MCF 10A (cell line): Measurements from ENCODE around the gene CYP27C1. TPM values are rescaled to one million over a fixed set of nuclear protein-coding genes. Genes with fewer than 3 reads are reported as not detected.
"Not testable (repeated sequence)": the region's sequence is repeated elsewhere in the genome, so short reads cannot be mapped to it uniquely, and the experiment has no call there.

ENCODE experiments used
- BruUV-seq: library from RNA; stranded (reverse); fragments of 400-500 nt; replicated peaks from 2 replicates; lab custom pipeline; 2021; lab: Mats Ljungman, UMichigan
- CTCF ChIA-PET: fragments of 300-600 bp; sonication (Branson Sonifier 250); formaldehyde crosslinking; extraction: SDS; loops from one replicate; lab custom pipeline; 2021; ENCODE audit warnings: antibody characterized with exemption, inconsistent platforms; lab: Yijun Ruan, JAX
- POLR2A ChIA-PET: fragments of 300-600, 350-650 bp; sonication (Branson Sonifier 250); formaldehyde crosslinking; extraction: SDS; loops from one replicate; lab custom pipeline; 2020; ENCODE audit warnings: antibody characterized with exemption, inconsistent platforms; lab: Yijun Ruan, JAX
- DNase-seq: peaks from one replicate; pipeline ENCODE4 v3.0.0-alpha.2; 2018; ENCODE audit not compliant: unreplicated experiment
- H3K27ac Mint-ChIP-seq: one replicate; pipeline ENCODE4 v1.8.0; 2022; ENCODE audit warnings: mild to moderate bottlenecking, low read depth, mixed read lengths; ENCODE audit not compliant: unreplicated experiment
- H3K27me3 Mint-ChIP-seq: one replicate; pipeline ENCODE4 v1.8.0; 2022; ENCODE audit warnings: mixed read lengths; ENCODE audit not compliant: insufficient read depth, unreplicated experiment
- H3K36me3 Mint-ChIP-seq: one replicate; pipeline ENCODE4 v1.8.0; 2022; ENCODE audit warnings: mild to moderate bottlenecking, moderate library complexity, mixed read lengths; ENCODE audit not compliant: insufficient read depth, unreplicated experiment
- H3K4me1 Mint-ChIP-seq: one replicate; pipeline ENCODE4 v1.8.0; 2022; ENCODE audit warnings: mixed read lengths; ENCODE audit not compliant: insufficient read depth, unreplicated experiment
- H3K4me3 Mint-ChIP-seq: one replicate; pipeline ENCODE4 v1.8.0; 2022; ENCODE audit warnings: mild to moderate bottlenecking, moderate library complexity, mixed read lengths; ENCODE audit not compliant: unreplicated experiment
- H3K9me3 Mint-ChIP-seq: one replicate; pipeline ENCODE4 v1.8.0; 2022; ENCODE audit warnings: mixed read lengths; ENCODE audit not compliant: unreplicated experiment
- CTCF ChIP-seq: fragments of 200-600 bp; IDR thresholded peaks from one replicate; pipeline ENCODE4 v1.8.0; 2022; ENCODE audit warnings: antibody characterized with exemption, mild to moderate bottlenecking; ENCODE audit not compliant: unreplicated experiment
- intact Hi-C: fragments of 100-400 bp; cut with micrococcal nuclease; formaldehyde crosslinking; loops from 2 replicates; pipeline ENCODE4 v1.14.1; 2022
- total RNA-seq: library from RNA; stranded (reverse); gene quantifications from 2 replicates; pipeline ENCODE4 v1.2.3, GENCODE V29; 2022

The CYP27C1 gene
- total RNA-seq, 1 experiment from 2014 or later: not detected

GRCh38 chr2:127226520-127227263 is 6.6 kb upstream of the CYP27C1 start:
- intact Hi-C loops: no loop called here
- Mint-ChIP-seq H3K9me3 (no peaks in the 10 kb centered on the region), H3K36me3 (no peaks in the 10 kb centered on the region), H3K27ac (no peak overlapping the region), H3K4me3 (no peak overlapping the region), H3K27me3 (no peaks in the 10 kb centered on the region), H3K4me1 (peaks cover 6% of the 10 kb centered on the region)
- no peak for TF ChIP-seq CTCF
- peak; percentile 90 for DNase-seq
- POLR2A ChIA-PET: no interaction called here
- BruUV-seq: no TSS peak
- CTCF ChIA-PET: no interaction called here

GRCh38 chr2:127226132-127226519 is 6.0 kb upstream of the CYP27C1 start:
- BruUV-seq: no TSS peak
- no peaks in the 10 kb centered on the region for H3K36me3 Mint-ChIP-seq
- H3K27ac Mint-ChIP-seq: no peak overlapping the region
- ChIA-PET CTCF (no interaction called here), POLR2A (no interaction called here)
- DNase-seq: no peak
- intact Hi-C loops: no loop called here
- no peaks in the 10 kb centered on the region for H3K27me3 Mint-ChIP-seq
- H3K9me3 Mint-ChIP-seq: no peaks in the 10 kb centered on the region
- no peak for TF ChIP-seq CTCF
- no peak overlapping the region for H3K4me3 Mint-ChIP-seq
- H3K4me1 Mint-ChIP-seq: peaks cover 6% of the 10 kb centered on the region

- ChIA-PET CTCF (no interaction called here), POLR2A (no interaction called here)
- Mint-ChIP-seq H3K4me1 (peaks cover 6% of the 10 kb centered on the region), H3K27me3 (no peaks in the 10 kb centered on the region), H3K9me3 (no peaks in the 10 kb centered on the region), H3K4me3 (no peak overlapping the region), H3K36me3 (no peaks in the 10 kb centered on the region), H3K27ac (no peak overlapping the region)
- no TSS peak for BruUV-seq
- intact Hi-C loops: no loop called here
- no peak for TF ChIP-seq CTCF
- no peak for DNase-seq
Measured at GRCh38 chr2:127225186-127225960, 5.3 kb upstream of the CYP27C1 start.

- H3K36me3 Mint-ChIP-seq, POLR2A ChIA-PET, H3K27me3 Mint-ChIP-seq, BruUV-seq, H3K4me1 Mint-ChIP-seq, H3K27ac Mint-ChIP-seq, DNase-seq, H3K9me3 Mint-ChIP-seq, intact Hi-C loops, H3K4me3 Mint-ChIP-seq: not testable (repeated sequence)
- CTCF ChIA-PET: interaction anchor here (0.6 to 1.1 kb wide), 2 partner anchors 123 to 155 kb away, joined by 3 read pairs; no protein-coding TSS in a partner anchor
Measured at GRCh38 chr2:127224135-127224534, 4.0 kb upstream of the CYP27C1 start.
